BJ (cell line): ENCODE data around the gene GPATCH4. TPM values are rescaled to one million over a fixed set of nuclear protein-coding genes. Genes with fewer than 3 reads are reported as not detected.

Source experiments
- CTCF ChIA-PET: fragments of 350-600 bp; formaldehyde crosslinking; extraction: SDS; loops from one replicate; lab custom pipeline; 2021; ENCODE audit warnings: antibody characterized with exemption, inconsistent platforms; lab: Yijun Ruan, JAX
- POLR2A ChIA-PET: fragments of 300-600 bp; sonication (Branson Sonifier 250); formaldehyde crosslinking; extraction: SDS; loops from one replicate; lab custom pipeline; 2021; ENCODE audit warnings: antibody characterized with exemption; lab: Charles Lee
- DNase-seq: peaks from one replicate; pipeline ENCODE4 v3.0.0-alpha.2; 2011; ENCODE audit warnings: low read depth
- H3K27me3 ChIP-seq: 2 replicates; pipeline ENCODE4 v1.6.0; 2011; ENCODE audit warnings: low read length; ENCODE audit not compliant: control insufficient read depth, insufficient read depth
- H3K36me3 ChIP-seq: 2 replicates; pipeline ENCODE4 v1.5.1; 2011; ENCODE audit warnings: low read length; ENCODE audit not compliant: control insufficient read depth, insufficient read depth
- H3K4me3 ChIP-seq: 2 replicates; pipeline ENCODE4 v1.5.1; 2011; ENCODE audit warnings: low read depth, mild to moderate bottlenecking, control low read depth, low read length
- CTCF ChIP-seq: IDR thresholded peaks from 2 replicates; pipeline ENCODE4 v1.5.1; 2011; ENCODE audit warnings: low read depth, mild to moderate bottlenecking, control low read depth, inconsistent platforms, low read length, moderate library complexity; ENCODE audit not compliant: insufficient read depth
- polyA plus RNA-seq: library from polyadenylated mRNA; depleted of rRNA; stranded (reverse); fragments of >200 nt; gene quantifications from 2 replicates; pipeline ENCODE4 v1.2.3, GENCODE V29; 2011

The GPATCH4 gene
- polyA plus RNA-seq, 1 experiment: 21.2 TPM

- ChIA-PET POLR2A (no interaction called here), CTCF (interaction anchor here (1.5 kb wide), 1 partner anchor 41 kb away, joined by 3 read pairs; no protein-coding TSS in a partner anchor)
- DNase-seq: no peak
- Histone ChIP-seq H3K36me3 (peaks cover 6% of the 10 kb centered on the region), H3K27me3 (no peaks in the 10 kb centered on the region), H3K4me3 (no peak overlapping the region)
- no peak for TF ChIP-seq CTCF
Observed at GRCh38 chr1:156566436-156566835, 34.8 kb downstream of the GPATCH4 start.

GRCh38 chr1:156565519-156565918, 35.8 kb downstream of the GPATCH4 start:
- Histone ChIP-seq H3K4me3 (no peak overlapping the region), H3K27me3 (no peaks in the 10 kb centered on the region), H3K36me3 (peaks cover 7% of the 10 kb centered on the region)
- CTCF ChIA-PET: interaction anchor here (1.5 kb wide), 1 partner anchor 42 kb away, joined by 3 read pairs; no protein-coding TSS in a partner anchor
- POLR2A ChIA-PET: no interaction called here
- no peak for DNase-seq
- no peak for TF ChIP-seq CTCF

- POLR2A ChIA-PET: no interaction called here
- peaks cover 10% of the 10 kb centered on the region for H3K36me3 ChIP-seq
Observed at GRCh38 chr1:156560585-156561163, 40.6 kb downstream of the GPATCH4 start.

GRCh38 chr1:156559797-156560385, 41.4 kb downstream of the GPATCH4 start:
- TF ChIP-seq CTCF: no peak
- DNase-seq: no peak
- POLR2A ChIA-PET: no interaction called here
- no peak overlapping the region for H3K4me3 ChIP-seq
- no peaks in the 10 kb centered on the region for H3K27me3 ChIP-seq
- CTCF ChIA-PET: interaction anchor here (0.6 to 1.0 kb wide), 2 partner anchors 27 to 32 kb away, joined by 3 read pairs; partner anchors contain the start of gene NAXE
- peaks cover 10% of the 10 kb centered on the region for H3K36me3 ChIP-seq

More at GRCh38 chr1:156560585-156561163, 40.6 kb downstream of the GPATCH4 start:
- CTCF ChIA-PET: no interaction called here
- Histone ChIP-seq H3K27me3 (no peaks in the 10 kb centered on the region), H3K4me3 (no peak overlapping the region)
- DNase-seq: no peak
- TF ChIP-seq CTCF: no peak

- no peak for DNase-seq
- Histone ChIP-seq H3K4me3 (no peak overlapping the region), H3K27me3 (no peaks in the 10 kb centered on the region), H3K36me3 (peaks cover 10% of the 10 kb centered on the region)
- POLR2A ChIA-PET: no interaction called here
- CTCF ChIA-PET: interaction anchor here (0.6 to 1.0 kb wide), 2 partner anchors 27 to 33 kb away, joined by 3 read pairs; partner anchors contain the start of gene NAXE
- no peak for TF ChIP-seq CTCF
Observed at GRCh38 chr1:156559086-156559796, 42.0 kb downstream of the GPATCH4 start.
